B cell (primary cell): ENCODE results near the gene ATP8A2. TPM values are rescaled to one million over a fixed set of nuclear protein-coding genes. Genes with fewer than 3 reads are reported as not detected.

Source experiments
- ATAC-seq: fragments of 200-7000 bp; cut with Tn5 transposase; one replicate; pipeline ENCODE4 v1.10.0; 2021; ENCODE audit warnings: low read depth, mild to moderate bottlenecking, moderate number of reproducible peaks, moderate library complexity
- CTCF ChIA-PET: fragments of 350-600 bp; sonication (Branson Sonifier 250); formaldehyde crosslinking; loops from one replicate; lab custom pipeline; 2021; ENCODE audit warnings: antibody characterized with exemption, inconsistent platforms; lab: Charles Lee
- POLR2A ChIA-PET: fragments of 350-600 bp; sonication (Branson Sonifier 250); formaldehyde crosslinking; loops from one replicate; lab custom pipeline; 2021; ENCODE audit warnings: antibody characterized with exemption; lab: Charles Lee
- DNase-seq: peaks from one replicate; pipeline ENCODE4 v3.0.0; 2013
- H2AFZ ChIP-seq: 2 replicates; pipeline ENCODE4 v1.6.1; 2012; ENCODE audit warnings: mild to moderate bottlenecking, low read depth, low read length; ENCODE audit not compliant: insufficient read depth, poor library complexity, severe bottlenecking
- H3K27ac ChIP-seq, 2 donors: 1 replicate in 1 of 2; 2 replicates in 1 of 2; pipeline ENCODE4 v1.5.1; 2012 to 2013; ENCODE audit warnings: low read length in 2 of 2, mild to moderate bottlenecking in 2 of 2, moderate library complexity in 1 of 2
- H3K27me3 ChIP-seq, 4 experiments: fragments of 200-600 bp in 1 of 4; sonication (generic) in 1 of 4; replicated peaks in 1 of 4; 1 replicate in 2 of 4; 2 replicates in 2 of 4; pipeline versions ENCODE4 v1.6.1 to v1.7.0; 2013 to 2016; ENCODE audit warnings: low read length in 3 of 4, mild to moderate bottlenecking in 2 of 4, mixed read lengths in 1 of 4, moderate library complexity in 1 of 4; ENCODE audit not compliant: insufficient read depth in 4 of 4, control insufficient read depth in 3 of 4; ENCODE audit errors: control extremely low read depth in 1 of 4
- H3K36me3 ChIP-seq, 2 experiments: replicated peaks in 1 of 2; 1 replicate in 1 of 2; 2 replicates in 1 of 2; pipeline versions ENCODE4 v1.6.1 to v1.7.1; 2013; ENCODE audit warnings: low read length in 1 of 2; ENCODE audit not compliant: insufficient read depth in 2 of 2, control insufficient read depth in 1 of 2; ENCODE audit errors: control extremely low read depth in 1 of 2, extremely low read depth in 1 of 2
- H3K4me1 ChIP-seq, 2 donors: fragments of 200-600 bp in 1 of 2; sonication (generic) in 1 of 2; 1 replicate in 1 of 2; 2 replicates in 1 of 2; pipeline versions ENCODE4 v1.5.1 to v1.6.1; 2013 to 2017; ENCODE audit warnings: low read length in 2 of 2; ENCODE audit not compliant: control insufficient read depth in 2 of 2, insufficient read depth in 2 of 2
- H3K4me2 ChIP-seq: replicated peaks from 2 replicates; pipeline ENCODE3; 2012; ENCODE audit warnings: mild to moderate bottlenecking, low read depth, low read length; ENCODE audit not compliant: poor library complexity, severe bottlenecking
- H3K4me3 ChIP-seq, 5 experiments: fragments of 200-600 bp in 1 of 5; sonication (generic) in 1 of 5; 1 replicate in 3 of 5; 2 replicates in 2 of 5; pipeline versions ENCODE4 v1.5.1 to v1.7.0; 2011 to 2016; ENCODE audit warnings: low read length in 4 of 5, mild to moderate bottlenecking in 4 of 5, low read depth in 2 of 5, control low read depth in 1 of 5, moderate library complexity in 1 of 5; ENCODE audit not compliant: insufficient read depth in 1 of 5; ENCODE audit errors: control extremely low read depth in 1 of 5, extremely low read depth in 1 of 5
- H3K79me2 ChIP-seq: fragments of 200-600 bp; sonication (generic); one replicate; pipeline ENCODE4 v1.6.0; 2016; ENCODE audit warnings: low read length; ENCODE audit not compliant: control insufficient read depth, insufficient read depth
- H3K9ac ChIP-seq: fragments of 200-600 bp; sonication (generic); 2 replicates; pipeline ENCODE4 v1.6.1; 2017; ENCODE audit warnings: mild to moderate bottlenecking, low read length, moderate library complexity
- H3K9me3 ChIP-seq, 3 donors: one replicate each; pipeline versions ENCODE4 v1.6.1 to v1.7.1; 2013; ENCODE audit warnings: low read length in 2 of 3; ENCODE audit not compliant: control insufficient read depth in 2 of 3, insufficient read depth in 1 of 3; ENCODE audit errors: control extremely low read depth in 1 of 3
- H4K20me1 ChIP-seq: 2 replicates; pipeline ENCODE4 v1.6.0; 2012; ENCODE audit warnings: mild to moderate bottlenecking, low read length; ENCODE audit not compliant: insufficient read depth, control insufficient read depth, poor library complexity, severe bottlenecking
- H3K27ac Mint-ChIP-seq: one replicate; pipeline ENCODE4 v1.8.0; 2021; ENCODE audit warnings: mixed read lengths
- H3K27me3 Mint-ChIP-seq: one replicate; pipeline ENCODE4 v1.8.0; 2021; ENCODE audit warnings: mixed read lengths
- H3K4me1 Mint-ChIP-seq: one replicate; pipeline ENCODE4 v1.8.0; 2021; ENCODE audit warnings: mixed read lengths
- H3K4me3 Mint-ChIP-seq: one replicate; pipeline ENCODE4 v1.8.0; 2021; ENCODE audit warnings: mixed read lengths
- H3K9me3 Mint-ChIP-seq: one replicate; pipeline ENCODE4 v1.8.0; 2022; ENCODE audit warnings: mixed read lengths; ENCODE audit not compliant: insufficient read depth
- CTCF ChIP-seq: fragments of 200-600 bp; IDR thresholded peaks from one replicate; pipeline ENCODE4 v1.8.0; 2022; ENCODE audit warnings: antibody characterized with exemption, mild to moderate bottlenecking
- EZH2 ChIP-seq: IDR thresholded peaks from 2 replicates; pipeline ENCODE4 v1.6.1; 2012; ENCODE audit warnings: borderline replicate concordance, low read depth, mild to moderate bottlenecking, moderate library complexity, low read length; ENCODE audit not compliant: insufficient read depth, poor library complexity, severe bottlenecking
- WGBS: methylation state at CpG from one replicate; pipeline ENCODE4 v1.1.5; 2013; ENCODE audit warnings: missing lambda C conversion rate; ENCODE audit not compliant: insufficient coverage; 5-methylcytosine and 5-hydroxymethylcytosine counted together
- intact Hi-C: fragments of 100-400 bp; cut with micrococcal nuclease; formaldehyde crosslinking; loops from one replicate; pipeline ENCODE4 v1.10.0; 2022
- polyA plus RNA-seq: library from polyadenylated mRNA; depleted of rRNA; stranded (reverse); fragments of >200 nt; gene quantifications from 2 replicates; pipeline ENCODE4 v1.2.3, GENCODE V29; 2012
- total RNA-seq, 2 donors: library from RNA; stranded (reverse); fragments of 120-200 nt in 1 of 2; gene quantifications; 1 replicate in 1 of 2; 2 replicates in 1 of 2; pipeline versions ENCODE4 v1.2.3 to v1.2.4, GENCODE V29; 2013 to 2022

The ATP8A2 gene
- total and polyA plus RNA-seq, 2 donors (not counting 1 experiment from before 2014, with no cell fraction given) = not detected

DNA sequence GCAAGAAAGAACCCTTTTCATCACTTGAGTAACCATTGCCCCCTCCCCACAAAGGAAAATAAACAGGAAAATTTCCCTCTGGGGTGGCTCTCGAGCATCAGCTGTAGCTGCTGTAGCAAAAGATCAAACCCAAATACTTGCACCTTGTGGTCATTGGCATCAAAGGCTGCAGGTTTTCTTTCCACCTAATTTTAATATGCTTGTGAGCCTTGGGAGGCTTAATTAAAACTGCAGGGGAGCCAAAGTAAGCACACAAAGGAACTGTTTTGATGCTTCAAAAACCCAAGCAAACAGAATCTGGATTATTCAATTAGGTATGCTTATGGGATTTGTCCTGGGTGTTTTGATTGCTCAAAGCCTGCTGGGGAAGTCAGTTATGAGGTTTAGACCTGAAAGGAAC, 560.6 kb downstream of the ATP8A2 start:
- no peaks in the 10 kb centered on the region for H3K36me3 ChIP-seq
- no peaks in the 10 kb centered on the region for H3K9me3 ChIP-seq
- no peak overlapping the region for H3K4me2 ChIP-seq
- H3K9ac ChIP-seq = no peak overlapping the region
- H4K20me1 ChIP-seq = no peaks in the 10 kb centered on the region
- no peak overlapping the region for H2AFZ ChIP-seq
- H3K27ac ChIP-seq = no peak overlapping the region
- intact Hi-C loops = no loop called here
- Mint-ChIP-seq H3K4me1 (no peaks in the 10 kb centered on the region), H3K27me3 (peaks cover 10% of the 10 kb centered on the region), H3K4me3 (no peak overlapping the region), H3K9me3 (no peaks in the 10 kb centered on the region), H3K27ac (no peak overlapping the region)
- no peak for ATAC-seq
- no CpG with 5 or more reads among the region's 1 CpG for WGBS
- DNase-seq = no peak
- no peak overlapping the region for H3K4me3 ChIP-seq
- H3K79me2 ChIP-seq = no peaks in the 10 kb centered on the region
- H3K27me3 ChIP-seq = no peaks in the 10 kb centered on the region
- no peak for TF ChIP-seq EZH2
- TF ChIP-seq CTCF = no peak
- H3K4me1 ChIP-seq = no peaks in the 10 kb centered on the region
- CTCF ChIA-PET = no interaction called here
- POLR2A ChIA-PET = no interaction called here

GRCh38 chr13:25933520-25933919, 561.7 kb downstream of the ATP8A2 start:
- no peak for DNase-seq
- Histone ChIP-seq H3K9me3 (no peaks in the 10 kb centered on the region), H3K4me2 (no peak overlapping the region), H3K27ac (no peak overlapping the region), H4K20me1 (no peaks in the 10 kb centered on the region), H3K79me2 (no peaks in the 10 kb centered on the region), H3K4me3 (no peak overlapping the region), H3K9ac (no peak overlapping the region), H3K36me3 (no peaks in the 10 kb centered on the region), H3K27me3 (no peaks in the 10 kb centered on the region), H3K4me1 (no peaks in the 10 kb centered on the region), H2AFZ (no peak overlapping the region)
- Mint-ChIP-seq H3K27me3 (peaks cover 10% of the 10 kb centered on the region), H3K9me3 (no peaks in the 10 kb centered on the region), H3K4me3 (no peak overlapping the region), H3K4me1 (no peaks in the 10 kb centered on the region), H3K27ac (no peak overlapping the region)
- 81% methylated on average over 4 of the region's 4 CpGs for WGBS
- TF ChIP-seq EZH2 (no peak), CTCF (no peak)
- ChIA-PET CTCF (no interaction called here), POLR2A (no interaction called here)
- intact Hi-C loops = no loop called here
- ATAC-seq = no peak
